ENCODE results near the gene IL17RC.
A peak's percentile ranks its signal among the peaks of the same experiment; 100 is the strongest.
"Not testable (repeated sequence)": the region's sequence is repeated elsewhere in the genome, so short reads cannot be mapped to it uniquely, and the experiment has no call there.

IL17RC gene

DNA sequence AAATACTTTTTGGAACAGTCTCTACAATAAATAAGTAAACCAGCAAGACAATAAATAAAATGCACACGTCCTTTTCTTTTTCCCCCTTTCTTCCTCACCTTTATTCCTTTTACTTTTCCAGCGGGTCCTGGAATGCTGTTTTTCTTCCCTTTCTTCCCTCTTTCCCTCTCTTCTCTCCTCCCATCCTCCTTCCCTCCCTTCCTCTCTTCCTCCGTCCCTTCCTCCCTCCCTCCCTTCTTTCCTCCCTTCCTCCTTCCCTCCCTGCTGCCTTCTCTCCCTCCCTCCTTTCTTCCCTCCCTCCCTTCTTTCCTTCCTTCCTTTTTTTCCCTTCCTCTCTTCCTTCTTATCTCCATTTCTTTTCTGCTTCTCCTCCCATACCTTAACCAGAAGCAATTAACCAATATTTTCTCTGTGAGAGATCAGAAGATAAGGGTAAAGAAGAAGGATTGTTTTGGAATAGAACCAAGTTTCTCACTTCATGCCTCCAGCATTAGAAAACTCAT, 17.6 kb upstream of the IL17RC start:
- peaks cover 43% of the 10 kb centered on the region for H3K4me1 ChIP-seq (ENCODE audit: insufficient read depth, low read length, poor library complexity, severe bottlenecking)
- no peaks in the 10 kb centered on the region for H4K20me1 ChIP-seq (ENCODE audit: insufficient read depth, low read length, poor library complexity, severe bottlenecking)
- no peaks in the 10 kb centered on the region for H3K9me2 ChIP-seq (replicated peaks; ENCODE audit: low read depth, low read length)
- H3K9ac ChIP-seq (ENCODE audit: low read depth, low read length, poor library complexity, severe bottlenecking): no peak overlapping the region
- no peaks in the 10 kb centered on the region for H3K27me3 ChIP-seq (ENCODE audit: insufficient read depth, low read length, poor library complexity, severe bottlenecking)
- no peaks in the 10 kb centered on the region for H3K9me3 ChIP-seq (ENCODE audit: insufficient read depth, low read depth, low read length)
- TF ChIP-seq, protein P1, sequence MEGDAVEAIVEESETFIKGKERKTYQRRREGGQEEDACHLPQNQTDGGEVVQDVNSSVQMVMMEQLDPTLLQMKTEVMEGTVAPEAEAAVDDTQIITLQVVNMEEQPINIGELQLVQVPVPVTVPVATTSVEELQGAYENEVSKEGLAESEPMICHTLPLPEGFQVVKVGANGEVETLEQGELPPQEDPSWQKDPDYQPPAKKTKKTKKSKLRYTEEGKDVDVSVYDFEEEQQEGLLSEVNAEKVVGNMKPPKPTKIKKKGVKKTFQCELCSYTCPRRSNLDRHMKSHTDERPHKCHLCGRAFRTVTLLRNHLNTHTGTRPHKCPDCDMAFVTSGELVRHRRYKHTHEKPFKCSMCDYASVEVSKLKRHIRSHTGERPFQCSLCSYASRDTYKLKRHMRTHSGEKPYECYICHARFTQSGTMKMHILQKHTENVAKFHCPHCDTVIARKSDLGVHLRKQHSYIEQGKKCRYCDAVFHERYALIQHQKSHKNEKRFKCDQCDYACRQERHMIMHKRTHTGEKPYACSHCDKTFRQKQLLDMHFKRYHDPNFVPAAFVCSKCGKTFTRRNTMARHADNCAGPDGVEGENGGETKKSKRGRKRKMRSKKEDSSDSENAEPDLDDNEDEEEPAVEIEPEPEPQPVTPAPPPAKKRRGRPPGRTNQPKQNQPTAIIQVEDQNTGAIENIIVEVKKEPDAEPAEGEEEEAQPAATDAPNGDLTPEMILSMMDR (conservative IDR thresholded peaks at IDR 0.05; ENCODE audit: low read length): no peak
- no peak for TF ChIP-seq EZH2phosphoT487 (IDR thresholded peaks at IDR 0.05; ENCODE audit: borderline replicate concordance)
- no peak overlapping the region for H3K4me2 ChIP-seq (ENCODE audit: low read depth, low read length, poor library complexity, severe bottlenecking)
- peaks cover 31% of the 10 kb centered on the region for H3K79me2 ChIP-seq (ENCODE audit: insufficient read depth, low read length)
- H3F3A ChIP-seq (ENCODE audit: low read depth): no peaks in the 10 kb centered on the region
- H3K36me3 ChIP-seq (ENCODE audit: insufficient read depth, low read length): no peaks in the 10 kb centered on the region
- no peak overlapping the region for H3K4me3 ChIP-seq (ENCODE audit: low read length, poor library complexity, severe bottlenecking)
- H2AFZ ChIP-seq (ENCODE audit: low read length): no peak overlapping the region

DNA sequence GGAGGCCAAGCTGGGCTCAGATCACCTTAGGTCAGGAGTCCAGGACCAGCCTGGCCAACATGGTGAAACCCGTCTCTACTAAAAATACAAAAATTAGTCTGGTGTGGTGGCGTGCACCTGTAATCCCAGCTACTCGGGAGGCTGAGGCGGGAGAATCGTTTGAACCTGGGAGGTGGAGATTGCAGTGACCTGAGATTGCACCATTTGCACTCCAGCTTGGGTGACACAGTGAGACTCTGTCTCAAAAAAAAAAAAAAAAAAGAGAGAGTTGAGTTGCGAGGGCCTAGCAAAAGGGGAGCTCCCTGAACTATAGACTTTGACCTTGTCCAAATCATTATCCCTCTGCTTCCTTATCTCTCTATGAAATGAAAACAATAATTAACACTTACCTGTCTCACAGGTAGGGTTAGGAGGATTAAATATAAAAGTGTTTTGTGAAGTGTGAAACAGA, 15.9 kb upstream of the IL17RC start:
- H3K36me3 ChIP-seq (ENCODE audit: insufficient read depth, low read length); H3K4me2 ChIP-seq (ENCODE audit: low read depth, low read length, poor library complexity, severe bottlenecking); H3K9me2 ChIP-seq (replicated peaks; ENCODE audit: low read depth, low read length); H3K9ac ChIP-seq (ENCODE audit: low read depth, low read length, poor library complexity, severe bottlenecking); H3K9me3 ChIP-seq (ENCODE audit: insufficient read depth, low read depth, low read length); H2AFZ ChIP-seq (ENCODE audit: low read length); H3K4me3 ChIP-seq (ENCODE audit: low read length, poor library complexity, severe bottlenecking); H3K27me3 ChIP-seq (ENCODE audit: insufficient read depth, low read length, poor library complexity, severe bottlenecking); H4K20me1 ChIP-seq (ENCODE audit: insufficient read depth, low read length, poor library complexity, severe bottlenecking); H3F3A ChIP-seq (ENCODE audit: low read depth): not testable (repeated sequence)
- Histone ChIP-seq H3K79me2 (ENCODE audit: insufficient read depth, low read length) (peaks cover 32% of the 10 kb centered on the region), H3K4me1 (ENCODE audit: insufficient read depth, low read length, poor library complexity, severe bottlenecking) (peaks cover 36% of the 10 kb centered on the region)

DNA sequence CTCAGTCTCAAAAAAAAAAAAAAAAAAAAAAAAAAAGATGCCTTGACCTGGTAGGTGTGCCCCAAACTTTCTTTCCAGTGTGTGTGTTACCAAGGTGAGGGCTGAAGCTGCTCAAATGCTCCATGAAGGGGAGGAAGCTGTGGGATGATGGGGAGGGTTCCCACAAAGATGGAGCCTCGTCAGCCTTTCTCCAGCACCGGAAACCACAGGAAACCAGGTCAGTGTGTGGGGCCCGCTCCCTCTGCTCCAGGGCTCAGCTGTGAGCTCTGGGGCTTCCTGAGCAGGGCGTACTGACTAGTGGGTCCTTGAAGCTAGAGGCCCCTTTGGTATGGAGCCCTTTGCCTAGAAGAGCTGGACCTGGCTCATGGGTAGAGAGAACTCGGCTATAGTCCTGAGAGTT, 14.9 kb upstream of the IL17RC start:
- Histone ChIP-seq H3K27me3 (ENCODE audit: insufficient read depth, low read length, poor library complexity, severe bottlenecking) (no peaks in the 10 kb centered on the region), H3F3A (ENCODE audit: low read depth) (no peaks in the 10 kb centered on the region), H3K9ac (ENCODE audit: low read depth, low read length, poor library complexity, severe bottlenecking) (peak overlapping the region; percentile 88), H2AFZ (ENCODE audit: low read length) (peak overlapping the region; percentile 74), H3K4me2 (ENCODE audit: low read depth, low read length, poor library complexity, severe bottlenecking) (peak overlapping the region; percentile 85), H3K9me3 (ENCODE audit: insufficient read depth, low read depth, low read length) (no peaks in the 10 kb centered on the region), H3K79me2 (ENCODE audit: insufficient read depth, low read length) (peaks cover 29% of the 10 kb centered on the region), H4K20me1 (ENCODE audit: insufficient read depth, low read length, poor library complexity, severe bottlenecking) (no peaks in the 10 kb centered on the region), H3K4me1 (ENCODE audit: insufficient read depth, low read length, poor library complexity, severe bottlenecking) (peaks cover 36% of the 10 kb centered on the region), H3K4me3 (ENCODE audit: low read length, poor library complexity, severe bottlenecking) (peak overlapping the region; percentile 80), H3K36me3 (ENCODE audit: insufficient read depth, low read length) (peaks cover 5% of the 10 kb centered on the region; the same call in 1 of the 2 replicates), H3K9me2 (replicated peaks; ENCODE audit: low read depth, low read length) (no peaks in the 10 kb centered on the region)
- TF ChIP-seq EZH2phosphoT487 (IDR thresholded peaks at IDR 0.05; ENCODE audit: borderline replicate concordance): no peak
- TF ChIP-seq, protein P1 (conservative IDR thresholded peaks at IDR 0.05; ENCODE audit: low read length): no peak

Data from Loucy (cell line).